Osteoblast (primary cell): ENCODE measurements around the gene ZNF500. TPM values are rescaled to one million over a fixed set of nuclear protein-coding genes. Genes with fewer than 3 reads are reported as not detected.
A peak's percentile ranks its signal among the peaks of the same experiment; 100 is the strongest.
"Not testable (repeated sequence)": the region's sequence is repeated elsewhere in the genome, so short reads cannot be mapped to it uniquely, and the experiment has no call there.

Experiments used
- DNase-seq: peaks from one replicate; pipeline ENCODE4 v3.0.0; 2011; ENCODE audit warnings: low spot score, mixed read lengths; ENCODE audit not compliant: insufficient read length; ENCODE audit errors: missing footprints
- H2AFZ ChIP-seq: 2 replicates; pipeline ENCODE4 v1.6.0; 2011; ENCODE audit warnings: mild to moderate bottlenecking, low read length
- H3K27ac ChIP-seq: 2 replicates; pipeline ENCODE4 v1.5.1; 2011; ENCODE audit warnings: mild to moderate bottlenecking, low read depth, low read length, moderate library complexity
- H3K27me3 ChIP-seq: 2 replicates; pipeline ENCODE4 v1.6.0; 2012; ENCODE audit warnings: mild to moderate bottlenecking, control low read depth, inconsistent platforms, low read length, moderate library complexity; ENCODE audit not compliant: insufficient read depth
- H3K36me3 ChIP-seq: 2 replicates; pipeline ENCODE4 v1.5.1; 2011; ENCODE audit warnings: mild to moderate bottlenecking, low read length, control low read depth, moderate library complexity; ENCODE audit not compliant: insufficient read depth
- H3K4me1 ChIP-seq: 2 replicates; pipeline ENCODE4 v1.5.1; 2011; ENCODE audit warnings: mild to moderate bottlenecking, low read length, control low read depth, moderate library complexity; ENCODE audit not compliant: insufficient read depth
- H3K4me2 ChIP-seq: 2 replicates; pipeline ENCODE4 v1.6.0; 2011; ENCODE audit warnings: mild to moderate bottlenecking, low read length; ENCODE audit not compliant: insufficient read depth
- H3K4me3 ChIP-seq: fragments of 200-600 bp; sonication (generic); 3 replicates; pipeline ENCODE4 v1.5.1; 2012; ENCODE audit warnings: mild to moderate bottlenecking, low read length, inconsistent platforms; ENCODE audit not compliant: insufficient read depth
- H3K79me2 ChIP-seq: 2 replicates; pipeline ENCODE4 v1.6.0; 2012; ENCODE audit warnings: mild to moderate bottlenecking, low read length, control low read depth, inconsistent platforms; ENCODE audit not compliant: insufficient read depth
- H3K9me3 ChIP-seq: 2 replicates; pipeline ENCODE4 v1.5.1; 2011; ENCODE audit warnings: low read depth, low read length, control low read depth
- H4K20me1 ChIP-seq: 2 replicates; pipeline ENCODE4 v1.6.0; 2012; ENCODE audit warnings: mild to moderate bottlenecking, low read length, control low read depth; ENCODE audit not compliant: insufficient read depth
- CTCF ChIP-seq: IDR thresholded peaks from 2 replicates; pipeline ENCODE4 v1.5.1; 2011; ENCODE audit warnings: mild to moderate bottlenecking, low read depth, low read length, moderate library complexity; ENCODE audit errors: extremely low read depth
- total RNA-seq: library from RNA; depleted of rRNA; stranded (reverse); fragments of >200 nt; gene quantifications from 2 replicates; pipeline ENCODE4 v1.2.3, GENCODE V29; 2012

Gene ZNF500
- total RNA-seq, 1 donor, result 14.5 TPM

GRCh38 chr16:4743226-4743878 is 23.6 kb downstream of the ZNF500 start:
- no peaks in the 10 kb centered on the region for H3K4me1 ChIP-seq
- H4K20me1 ChIP-seq, result no peaks in the 10 kb centered on the region
- peak overlapping the region; percentile 32 for H3K4me2 ChIP-seq
- no peak overlapping the region for H3K27ac ChIP-seq
- peak; percentile 79 for DNase-seq
- no peaks in the 10 kb centered on the region for H3K36me3 ChIP-seq
- no peak overlapping the region for H2AFZ ChIP-seq
- no peaks in the 10 kb centered on the region for H3K27me3 ChIP-seq
- no peaks in the 10 kb centered on the region for H3K9me3 ChIP-seq
- H3K79me2 ChIP-seq, result no peaks in the 10 kb centered on the region
- no peak overlapping the region for H3K4me3 ChIP-seq
- TF ChIP-seq CTCF, result no peak

GRCh38 chr16:4738370-4738769 is 28.6 kb downstream of the ZNF500 start:
- H3K9me3 ChIP-seq, H2AFZ ChIP-seq, H4K20me1 ChIP-seq, H3K4me2 ChIP-seq, H3K4me3 ChIP-seq, H3K27me3 ChIP-seq, H3K4me1 ChIP-seq, H3K36me3 ChIP-seq, H3K27ac ChIP-seq, H3K79me2 ChIP-seq: not testable (repeated sequence)
- peak; percentile 51 for DNase-seq

- no peaks in the 10 kb centered on the region for H3K9me3 ChIP-seq
- H3K36me3 ChIP-seq, result no peaks in the 10 kb centered on the region
- no peak for TF ChIP-seq CTCF
- no peaks in the 10 kb centered on the region for H4K20me1 ChIP-seq
- H3K27me3 ChIP-seq, result no peaks in the 10 kb centered on the region
- DNase-seq, result peak; percentile 49
- H3K4me2 ChIP-seq, result no peak overlapping the region
- H3K4me3 ChIP-seq, result no peak overlapping the region
- peaks cover 14% of the 10 kb centered on the region for H3K79me2 ChIP-seq
- no peak overlapping the region for H3K27ac ChIP-seq
- H2AFZ ChIP-seq, result no peak overlapping the region
- peaks cover 6% of the 10 kb centered on the region for H3K4me1 ChIP-seq
Measured at GRCh38 chr16:4737545-4737944, 29.4 kb downstream of the ZNF500 start.

GRCh38 chr16:4736546-4736945 is 30.4 kb downstream of the ZNF500 start:
- Histone ChIP-seq H3K4me2 (no peak overlapping the region), H3K79me2 (peaks cover 24% of the 10 kb centered on the region), H3K36me3 (no peaks in the 10 kb centered on the region), H3K4me1 (peaks cover 6% of the 10 kb centered on the region), H3K9me3 (no peaks in the 10 kb centered on the region), H2AFZ (no peak overlapping the region), H4K20me1 (no peaks in the 10 kb centered on the region), H3K27ac (no peak overlapping the region), H3K4me3 (no peak overlapping the region), H3K27me3 (no peaks in the 10 kb centered on the region)
- no peak for TF ChIP-seq CTCF
- peak; percentile 48 for DNase-seq
